ENCODE data around the gene COMP.

Gene COMP

GRCh38 chr19:18769989-18770528, 21.0 kb downstream of the COMP start:
- no peak for DNase-seq (ENCODE audit: low read depth, low spot score)

- no peak for DNase-seq (ENCODE audit: low read depth, low spot score)
Measured at GRCh38 chr19:18768997-18769891, 21.9 kb downstream of the COMP start.

- no peak for DNase-seq (ENCODE audit: low read depth, low spot score)
Measured at GRCh38 chr19:18768046-18768771, 22.9 kb downstream of the COMP start.

- DNase-seq (ENCODE audit: low read depth, low spot score), result no peak
Measured at GRCh38 chr19:18765224-18765623, 25.9 kb downstream of the COMP start.

- DNase-seq (ENCODE audit: low read depth, low spot score), result no peak
Measured at GRCh38 chr19:18764591-18765051, 26.5 kb downstream of the COMP start.

- DNase-seq (ENCODE audit: low read depth, low spot score), result no peak
Measured at GRCh38 chr19:18763674-18764590, 27.2 kb downstream of the COMP start.

- no peak for DNase-seq (ENCODE audit: low read depth, low spot score)
Measured at GRCh38 chr19:18762125-18763023, 28.7 kb downstream of the COMP start.

GRCh38 chr19:18761531-18762110, 29.5 kb downstream of the COMP start:
- DNase-seq (ENCODE audit: low read depth, low spot score), result no peak

- no peak for DNase-seq (ENCODE audit: low read depth, low spot score)
Measured at GRCh38 chr19:18760440-18761383, 30.4 kb downstream of the COMP start.

- DNase-seq (ENCODE audit: low read depth, low spot score), result no peak
Measured at GRCh38 chr19:18759995-18760426, 31.1 kb downstream of the COMP start.

- DNase-seq (ENCODE audit: low read depth, low spot score), result no peak
Measured at GRCh38 chr19:18759304-18759994, 31.7 kb downstream of the COMP start.

- DNase-seq (ENCODE audit: low read depth, low spot score), result no peak
Measured at GRCh38 chr19:18756896-18757295, 34.2 kb downstream of the COMP start.

- no peak for DNase-seq (ENCODE audit: low read depth, low spot score)
Measured at GRCh38 chr19:18754501-18754900, 36.6 kb downstream of the COMP start.

- DNase-seq (ENCODE audit: low read depth, low spot score), result no peak
Measured at GRCh38 chr19:18751571-18751970, 39.5 kb downstream of the COMP start.

- DNase-seq (ENCODE audit: low read depth, low spot score), result no peak
Measured at GRCh38 chr19:18750295-18750970, 40.7 kb downstream of the COMP start.

- no peak for DNase-seq (ENCODE audit: low read depth, low spot score)
Measured at GRCh38 chr19:18749362-18750231, 41.5 kb downstream of the COMP start.
